HCT116 (cell line): ENCODE data around the gene COL8A2.

Source experiments
- CTCF ChIP-seq, 3 experiments: fragments of 200-600 bp in 1 of 3; sonication (generic) in 1 of 3; IDR thresholded peaks in 2 of 3; conservative IDR thresholded peaks in 1 of 3; 2 replicates each; pipeline ENCODE4 v1.5.1; 2012 to 2017; ENCODE audit warnings: low read depth in 2 of 3, low read length in 2 of 3, antibody characterized with exemption in 1 of 3, borderline replicate concordance in 1 of 3, control low read depth in 1 of 3, mild to moderate bottlenecking in 1 of 3, mixed read lengths in 1 of 3, mixed run types in 1 of 3, moderate library complexity in 1 of 3; ENCODE audit not compliant: insufficient read depth in 1 of 3
- JUND ChIP-seq: IDR thresholded peaks from 2 replicates; pipeline ENCODE4 v1.6.1; 2012
- RAD21 ChIP-seq: IDR thresholded peaks from 2 replicates; pipeline ENCODE4 v1.6.1; 2012; ENCODE audit warnings: low read depth, mild to moderate bottlenecking
- YY1 ChIP-seq: IDR thresholded peaks from 2 replicates; pipeline ENCODE4 v1.6.1; 2011; ENCODE audit warnings: low read length, low read depth, moderate library complexity, mild to moderate bottlenecking; ENCODE audit not compliant: insufficient replicate concordance; ENCODE audit errors: extremely low read depth

GRCh38 chr1:36172983-36173382 is 48.0 kb upstream of the COL8A2 start:
- TF ChIP-seq CTCF (IDR thresholded peaks at IDR 0.05 in 2 of 3, conservative IDR thresholded peaks at IDR 0.05 in 1 of 3; ENCODE audit: borderline replicate concordance in 1 of 3, insufficient read depth in 1 of 3, low read depth in 2 of 3, low read length in 2 of 3): no peak
- TF ChIP-seq JUND: 0 out of 2 replicates have a peak, but pooled peaks have one; percentile 11
- TF ChIP-seq RAD21: no peak
- TF ChIP-seq YY1: no peak
